Caco-2 (cell line): ENCODE data around the gene ASB8. TPM values are rescaled to one million over a fixed set of nuclear protein-coding genes. Genes with fewer than 3 reads are reported as not detected.

Source experiments
- BruUV-seq: library from RNA; stranded (reverse); fragments of 400-500 nt; replicated peaks from 2 replicates; lab custom pipeline; 2021; lab: Mats Ljungman, UMichigan
- CTCF ChIA-PET: fragments of 300-600 bp; sonication (Branson Sonifier 250); formaldehyde crosslinking; loops from one replicate; lab custom pipeline; 2022; ENCODE audit warnings: antibody characterized with exemption; lab: Charles Lee
- POLR2A ChIA-PET: fragments of 300-600 bp; sonication (Branson Sonifier 250); formaldehyde crosslinking; loops from one replicate; lab custom pipeline; 2022; ENCODE audit warnings: antibody characterized with exemption; lab: Charles Lee
- DNase-seq, 2 experiments: peaks; one replicate each; pipeline versions ENCODE4 v3.0.0 to v3.0.0-alpha.2; 2020 to 2022
- H3K27me3 ChIP-seq: replicated peaks from 2 replicates; pipeline ENCODE4 v1.6.0; 2011; ENCODE audit warnings: low read length; ENCODE audit not compliant: control insufficient read depth, insufficient read depth
- H3K36me3 ChIP-seq: 2 replicates; pipeline ENCODE4 v1.5.1; 2011; ENCODE audit warnings: low read length; ENCODE audit not compliant: control insufficient read depth, insufficient read depth
- H3K4me1 ChIP-seq: fragments of 250-450 bp; sonication (Bioruptor Pico); 2 replicates; pipeline ENCODE4 v1.5.1; 2020; ENCODE audit warnings: mild to moderate bottlenecking
- H3K4me3 ChIP-seq: 2 replicates; pipeline ENCODE4 v1.5.1; 2011; ENCODE audit warnings: low read depth, mild to moderate bottlenecking, control low read depth, low read length
- H3K9me3 ChIP-seq: fragments of 250-450 bp; sonication (Bioruptor Pico); 2 replicates; pipeline ENCODE4 v1.5.1; 2020; ENCODE audit warnings: mild to moderate bottlenecking, moderate library complexity
- H3K27ac Mint-ChIP-seq: one replicate; pipeline ENCODE4 v1.8.0; 2022; ENCODE audit warnings: mixed read lengths; ENCODE audit not compliant: unreplicated experiment
- H3K27me3 Mint-ChIP-seq: one replicate; pipeline ENCODE4 v1.8.0; 2022; ENCODE audit warnings: mixed read lengths; ENCODE audit not compliant: insufficient read depth, unreplicated experiment
- H3K36me3 Mint-ChIP-seq: one replicate; pipeline ENCODE4 v1.8.0; 2022; ENCODE audit warnings: mild to moderate bottlenecking, mixed read lengths; ENCODE audit not compliant: insufficient read depth, unreplicated experiment
- H3K4me1 Mint-ChIP-seq: one replicate; pipeline ENCODE4 v1.8.0; 2022; ENCODE audit warnings: low read depth, mixed read lengths; ENCODE audit not compliant: unreplicated experiment
- H3K4me3 Mint-ChIP-seq: one replicate; pipeline ENCODE4 v1.8.0; 2022; ENCODE audit warnings: mild to moderate bottlenecking, moderate library complexity, mixed read lengths; ENCODE audit not compliant: unreplicated experiment
- H3K9me3 Mint-ChIP-seq: one replicate; pipeline ENCODE4 v1.8.0; 2022; ENCODE audit warnings: mixed read lengths; ENCODE audit not compliant: unreplicated experiment
- intact Hi-C: fragments of 100-400 bp; cut with micrococcal nuclease; formaldehyde crosslinking; loops from one replicate; pipeline ENCODE4 v1.10.0; 2022; ENCODE audit not compliant: unreplicated experiment
- total RNA-seq: library from RNA; stranded (reverse); gene quantifications from 2 replicates; pipeline ENCODE4 v1.2.3, GENCODE V29; 2022
- TF ChIP-seq, protein P1 (sequence below), 2 experiments: fragments of 200-600 bp in 1 of 2; IDR thresholded peaks; 1 replicate in 1 of 2; 2 replicates in 1 of 2; pipeline versions ENCODE4 v1.5.1 to v1.8.0; 2011 to 2022; ENCODE audit warnings: antibody characterized with exemption in 1 of 2, control low read depth in 1 of 2, inconsistent platforms in 1 of 2, low read depth in 1 of 2, low read length in 1 of 2, mild to moderate bottlenecking in 1 of 2, moderate library complexity in 1 of 2; ENCODE audit not compliant: insufficient read depth in 1 of 2, severe bottlenecking in 1 of 2, unreplicated experiment in 1 of 2

Gene ASB8
- total RNA-seq, 1 experiment from 2014 or later, result 30.6 TPM

- intact Hi-C loops, result no loop called here
- Mint-ChIP-seq H3K4me1 (peaks cover 19% of the 10 kb centered on the region), H3K27me3 (no peaks in the 10 kb centered on the region), H3K36me3 (peaks cover 20% of the 10 kb centered on the region), H3K27ac (no peak overlapping the region), H3K4me3 (no peak overlapping the region), H3K9me3 (no peaks in the 10 kb centered on the region)
- no peak overlapping the region for H3K4me3 ChIP-seq
- peaks cover 21% of the 10 kb centered on the region for H3K4me1 ChIP-seq
- ChIA-PET POLR2A (no interaction called here), CTCF (no interaction called here)
- TF ChIP-seq, protein P1, sequence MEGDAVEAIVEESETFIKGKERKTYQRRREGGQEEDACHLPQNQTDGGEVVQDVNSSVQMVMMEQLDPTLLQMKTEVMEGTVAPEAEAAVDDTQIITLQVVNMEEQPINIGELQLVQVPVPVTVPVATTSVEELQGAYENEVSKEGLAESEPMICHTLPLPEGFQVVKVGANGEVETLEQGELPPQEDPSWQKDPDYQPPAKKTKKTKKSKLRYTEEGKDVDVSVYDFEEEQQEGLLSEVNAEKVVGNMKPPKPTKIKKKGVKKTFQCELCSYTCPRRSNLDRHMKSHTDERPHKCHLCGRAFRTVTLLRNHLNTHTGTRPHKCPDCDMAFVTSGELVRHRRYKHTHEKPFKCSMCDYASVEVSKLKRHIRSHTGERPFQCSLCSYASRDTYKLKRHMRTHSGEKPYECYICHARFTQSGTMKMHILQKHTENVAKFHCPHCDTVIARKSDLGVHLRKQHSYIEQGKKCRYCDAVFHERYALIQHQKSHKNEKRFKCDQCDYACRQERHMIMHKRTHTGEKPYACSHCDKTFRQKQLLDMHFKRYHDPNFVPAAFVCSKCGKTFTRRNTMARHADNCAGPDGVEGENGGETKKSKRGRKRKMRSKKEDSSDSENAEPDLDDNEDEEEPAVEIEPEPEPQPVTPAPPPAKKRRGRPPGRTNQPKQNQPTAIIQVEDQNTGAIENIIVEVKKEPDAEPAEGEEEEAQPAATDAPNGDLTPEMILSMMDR (IDR thresholded peaks at IDR 0.05; ENCODE audit: insufficient read depth in 1 of 2, low read depth in 1 of 2, low read length in 1 of 2, severe bottlenecking in 1 of 2, unreplicated experiment in 1 of 2), result no peak
- no peak for DNase-seq
- BruUV-seq, result no TSS peak
- H3K27me3 ChIP-seq, result no peaks in the 10 kb centered on the region
- H3K36me3 ChIP-seq, result no peaks in the 10 kb centered on the region
- no peaks in the 10 kb centered on the region for H3K9me3 ChIP-seq
Measured at GRCh38 chr12:48109424-48109823, 47.9 kb downstream of the ASB8 start.

DNA sequence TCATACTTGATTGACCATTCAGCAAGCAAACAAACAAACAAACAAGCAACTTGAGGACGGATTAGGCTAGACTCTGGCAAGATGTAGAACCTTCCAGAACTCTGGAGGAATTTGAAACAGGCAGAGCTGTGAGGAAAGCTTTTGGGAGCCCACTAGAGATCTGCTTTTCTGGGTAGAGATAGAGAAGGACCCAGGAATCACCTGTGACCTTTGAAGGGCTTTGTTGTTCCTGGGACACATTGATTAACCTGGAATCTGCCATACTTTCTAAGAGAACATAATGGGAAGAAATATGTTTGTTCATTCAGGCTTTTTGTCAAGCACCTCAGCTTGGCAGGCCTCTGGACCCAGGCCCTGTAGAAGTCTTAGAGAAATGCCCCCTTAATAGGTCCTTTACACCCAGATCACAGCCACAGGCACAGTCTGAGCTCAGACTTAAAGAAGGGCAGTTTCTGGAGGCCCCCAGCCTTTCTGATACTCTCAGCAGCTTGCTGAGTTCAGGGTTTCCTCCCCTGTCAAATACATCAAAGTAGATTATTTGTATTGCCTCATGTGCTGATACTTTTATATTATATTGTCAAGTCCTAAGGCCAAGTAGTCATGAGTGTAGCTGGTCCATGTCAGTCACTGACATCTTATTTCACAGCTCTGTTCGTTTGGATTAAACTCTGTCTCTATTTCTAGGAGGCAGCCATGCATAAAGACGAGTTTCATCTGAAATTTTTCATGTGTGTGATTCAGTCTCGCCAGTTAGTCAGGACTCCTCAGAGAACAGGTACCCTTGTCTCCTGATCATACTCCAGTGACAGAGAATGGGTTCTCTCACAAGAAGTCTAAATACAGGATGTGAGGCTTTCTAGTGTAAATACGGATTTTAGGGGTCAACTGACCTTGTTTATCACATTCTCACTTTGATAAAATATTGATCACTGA lies 50.4 kb downstream of the ASB8 start:
- Mint-ChIP-seq H3K9me3 (no peaks in the 10 kb centered on the region), H3K4me1 (peaks cover 30% of the 10 kb centered on the region), H3K36me3 (peaks cover 20% of the 10 kb centered on the region), H3K4me3 (peak overlapping the region; percentile 99), H3K27me3 (no peaks in the 10 kb centered on the region), H3K27ac (peak overlapping the region; percentile 97)
- Histone ChIP-seq H3K4me1 (peaks cover 21% of the 10 kb centered on the region), H3K4me3 (peak overlapping the region; percentile 83), H3K27me3 (no peaks in the 10 kb centered on the region), H3K36me3 (no peaks in the 10 kb centered on the region), H3K9me3 (no peaks in the 10 kb centered on the region)
- POLR2A ChIA-PET, result interaction anchor here (0.5 to 2.4 kb wide), 3 partner anchors 12 to 49 kb away, joined by 3 to 17 read pairs (median 4); partner anchors contain the start of genes ASB8 and PFKM
- intact Hi-C loops, result loop anchor here (1.0 to 2.0 kb wide), 3 partner anchors 12 to 66 kb away; partner anchors contain the start of genes ASB8 and PFKM
- CTCF ChIA-PET, result interaction anchor here (1.6 kb wide), 1 partner anchor 12 kb away, joined by 11 read pairs; the partner anchor contains the start of gene PFKM
- TF ChIP-seq, protein P1 (IDR thresholded peaks at IDR 0.05; ENCODE audit: insufficient read depth in 1 of 2, low read depth in 1 of 2, low read length in 1 of 2, severe bottlenecking in 1 of 2, unreplicated experiment in 1 of 2), result no peak
- BruUV-seq, result no TSS peak
- DNase-seq, result peak in 1 of 2 experiments; percentile 6
